IMR-90 (cell line): ENCODE data around the gene SCARF1. TPM values are rescaled to one million over a fixed set of nuclear protein-coding genes. Genes with fewer than 3 reads are reported as not detected.

ENCODE experiments used
- ATAC-seq: fragments of 200-7000 bp; cut with Tn5 transposase; 2 replicates; pipeline ENCODE4 v1.9.1; 2020; ENCODE audit warnings: low read depth, mild to moderate bottlenecking, moderate library complexity
- BruUV-seq: library from RNA; stranded (reverse); fragments of 400-500 nt; replicated peaks from 2 replicates; lab custom pipeline; 2021; lab: Mats Ljungman, UMichigan
- CTCF ChIA-PET: fragments of 300-600 bp; formaldehyde crosslinking; extraction: SDS; loops from one replicate; lab custom pipeline; 2021; ENCODE audit warnings: antibody characterized with exemption; lab: Yijun Ruan, JAX
- POLR2A ChIA-PET: fragments of 300-600 bp; sonication (Branson Sonifier 250); formaldehyde crosslinking; loops from one replicate; lab custom pipeline; 2022; ENCODE audit warnings: antibody characterized with exemption; ENCODE audit not compliant: unreplicated experiment; lab: Charles Lee
- DNase-seq: peaks from one replicate; pipeline ENCODE4 v3.0.0; 2013
- H2AFZ ChIP-seq: replicated peaks from 2 replicates; pipeline ENCODE3; 2013; ENCODE audit warnings: low read length, mild to moderate bottlenecking; ENCODE audit not compliant: poor library complexity
- H2AK5ac ChIP-seq: 2 replicates; pipeline ENCODE4 v1.6.1; 2013; ENCODE audit warnings: low read depth, low read length, inconsistent platforms
- H2AK9ac ChIP-seq: replicated peaks from 2 replicates; pipeline ENCODE3; 2013; ENCODE audit warnings: mild to moderate bottlenecking, low read depth, low read length, moderate library complexity; ENCODE audit not compliant: poor library complexity
- H2BK120ac ChIP-seq: 2 replicates; pipeline ENCODE4 v1.6.1; 2013; ENCODE audit warnings: low read depth, low read length, inconsistent platforms
- H2BK15ac ChIP-seq: 3 replicates; pipeline ENCODE4 v1.6.1; 2013; ENCODE audit warnings: low read depth, low read length, inconsistent platforms
- H2BK20ac ChIP-seq: 2 replicates; pipeline ENCODE4 v1.6.1; 2013; ENCODE audit warnings: low read depth, mild to moderate bottlenecking, inconsistent platforms, low read length, moderate library complexity
- H2BK5ac ChIP-seq: 2 replicates; pipeline ENCODE4 v1.6.1; 2013; ENCODE audit warnings: mild to moderate bottlenecking, low read depth, low read length, inconsistent platforms; ENCODE audit not compliant: poor library complexity, severe bottlenecking
- H3K14ac ChIP-seq: replicated peaks from 2 replicates; pipeline ENCODE4 v1.6.1; 2013; ENCODE audit warnings: low read depth, low read length, inconsistent platforms
- H3K18ac ChIP-seq: 2 replicates; pipeline ENCODE4 v1.6.1; 2013; ENCODE audit warnings: low read depth, low read length, control low read depth
- H3K23ac ChIP-seq: 2 replicates; pipeline ENCODE4 v1.6.1; 2013; ENCODE audit warnings: low read depth, low read length, inconsistent platforms
- H3K27ac ChIP-seq: 2 replicates; pipeline ENCODE4 v1.5.1; 2013; ENCODE audit warnings: mild to moderate bottlenecking, control low read depth, low read length; ENCODE audit not compliant: insufficient read depth
- H3K27me3 ChIP-seq: 2 replicates; pipeline ENCODE4 v1.6.1; 2013; ENCODE audit warnings: low read length; ENCODE audit not compliant: control insufficient read depth, insufficient read depth
- H3K36me3 ChIP-seq: 2 replicates; pipeline ENCODE4 v1.6.1; 2013; ENCODE audit warnings: low read length, mixed read lengths; ENCODE audit not compliant: control insufficient read depth, insufficient read depth
- H3K4ac ChIP-seq: 2 replicates; pipeline ENCODE4 v1.6.1; 2013; ENCODE audit warnings: low read depth, low read length, inconsistent platforms
- H3K4me1 ChIP-seq: 2 replicates; pipeline ENCODE4 v1.6.1; 2013; ENCODE audit warnings: low read length, mixed read lengths; ENCODE audit not compliant: control insufficient read depth, insufficient read depth
- H3K4me2 ChIP-seq: 2 replicates; pipeline ENCODE4 v1.6.1; 2013; ENCODE audit warnings: low read depth, mild to moderate bottlenecking, control low read depth, low read length, moderate library complexity
- H3K4me3 ChIP-seq: 2 replicates; pipeline ENCODE4 v1.5.1; 2013; ENCODE audit warnings: low read depth, mild to moderate bottlenecking, control low read depth, low read length, moderate library complexity; ENCODE audit not compliant: insufficient read depth
- H3K56ac ChIP-seq: 2 replicates; pipeline ENCODE4 v1.6.1; 2013; ENCODE audit warnings: low read length, inconsistent platforms; ENCODE audit not compliant: insufficient read depth; ENCODE audit errors: extremely low read depth
- H3K79me1 ChIP-seq, 2 experiments: 2 replicates each; pipeline ENCODE4 v1.6.1; 2013; ENCODE audit warnings: low read length in 2 of 2, inconsistent platforms in 1 of 2, low read depth in 1 of 2
- H3K9ac ChIP-seq: 2 replicates; pipeline ENCODE4 v1.6.1; 2013; ENCODE audit warnings: low read depth, low read length, control low read depth
- H3K9me1 ChIP-seq: 2 replicates; pipeline ENCODE4 v1.6.1; 2013; ENCODE audit warnings: low read length, inconsistent platforms; ENCODE audit not compliant: insufficient read depth
- H3K9me3 ChIP-seq: 2 replicates; pipeline ENCODE4 v1.6.1; 2013; ENCODE audit warnings: low read length; ENCODE audit not compliant: control insufficient read depth, insufficient read depth
- H4K20me1 ChIP-seq: 2 replicates; pipeline ENCODE4 v1.6.1; 2013; ENCODE audit warnings: low read length, inconsistent platforms; ENCODE audit not compliant: insufficient read depth
- H4K5ac ChIP-seq: 2 replicates; pipeline ENCODE4 v1.6.1; 2013; ENCODE audit warnings: mild to moderate bottlenecking, low read depth, low read length, control low read depth
- H4K8ac ChIP-seq, 2 experiments: 2 replicates each; pipeline ENCODE4 v1.6.1; 2013; ENCODE audit warnings: low read depth in 2 of 2, low read length in 2 of 2, control low read depth in 1 of 2, inconsistent platforms in 1 of 2
- H4K91ac ChIP-seq: 2 replicates; pipeline ENCODE4 v1.6.1; 2013; ENCODE audit warnings: low read depth, low read length, inconsistent platforms; ENCODE audit not compliant: insufficient read depth
- CEBPB ChIP-seq: IDR thresholded peaks from 2 replicates; pipeline ENCODE4 v1.6.1; 2012; ENCODE audit warnings: low read depth, low read length, improper control_type of control experiment
- FOS ChIP-seq: fragments of 150-350 bp; IDR thresholded peaks from 2 replicates; pipeline ENCODE4 v1.6.1; 2016; ENCODE audit warnings: low read depth, low read length
- MXI1 ChIP-seq: IDR thresholded peaks from 2 replicates; pipeline ENCODE4 v1.6.1; 2012; ENCODE audit warnings: low read depth, mild to moderate bottlenecking, low read length, moderate library complexity, borderline replicate concordance
- RFX5 ChIP-seq: IDR thresholded peaks from 2 replicates; pipeline ENCODE4 v1.8.0; 2012; ENCODE audit warnings: low read depth, mild to moderate bottlenecking, low read length, moderate library complexity
- WGBS, 2 experiments: methylation state at CpG; one replicate each; pipeline versions ENCODE4 v1.1.5 to v1.1.7; 2013; ENCODE audit warnings: missing lambda C conversion rate in 2 of 2; ENCODE audit not compliant: insufficient read length in 1 of 2; ENCODE audit errors: extremely low coverage in 2 of 2; 5-methylcytosine and 5-hydroxymethylcytosine counted together
- dilution Hi-C: fragments of 300-500 bp; cut with HindIII; formaldehyde crosslinking; loops from one replicate; pipeline ENCODE4 v1.14.3; 2018; ENCODE audit warnings: low sequenced_read_pairs; ENCODE audit not compliant: unreplicated experiment
- in situ Hi-C: fragments of 300-500 bp; cut with MboI; formaldehyde crosslinking; loops from 3 replicates; pipeline ENCODE4 v1.14.3; 2019; ENCODE audit warnings: low sequenced_read_pairs, inconsistent platforms, mixed read lengths
- intact Hi-C: fragments of 100-400 bp; cut with micrococcal nuclease; formaldehyde crosslinking; loops from 2 replicates; pipeline ENCODE4 v1.10.0; 2022
- polyA plus RNA-seq, 3 experiments: library from polyadenylated mRNA; depleted of rRNA; stranded (reverse); fragments of >200 nt; gene quantifications; 2 replicates each; pipeline ENCODE4 v1.2.3, GENCODE V29; 2012; ENCODE audit warnings: low replicate concordance in 1 of 3
- total RNA-seq: library from RNA; depleted of rRNA; stranded (reverse); fragments of >200 nt; gene quantifications from 2 replicates; pipeline ENCODE4 v1.2.3, GENCODE V29; 2012

The SCARF1 gene
- total and polyA plus RNA-seq, 2 of the 4 experiments (the other 2 are of a cell fraction), result 0.18 to 0.43 TPM

DNA sequence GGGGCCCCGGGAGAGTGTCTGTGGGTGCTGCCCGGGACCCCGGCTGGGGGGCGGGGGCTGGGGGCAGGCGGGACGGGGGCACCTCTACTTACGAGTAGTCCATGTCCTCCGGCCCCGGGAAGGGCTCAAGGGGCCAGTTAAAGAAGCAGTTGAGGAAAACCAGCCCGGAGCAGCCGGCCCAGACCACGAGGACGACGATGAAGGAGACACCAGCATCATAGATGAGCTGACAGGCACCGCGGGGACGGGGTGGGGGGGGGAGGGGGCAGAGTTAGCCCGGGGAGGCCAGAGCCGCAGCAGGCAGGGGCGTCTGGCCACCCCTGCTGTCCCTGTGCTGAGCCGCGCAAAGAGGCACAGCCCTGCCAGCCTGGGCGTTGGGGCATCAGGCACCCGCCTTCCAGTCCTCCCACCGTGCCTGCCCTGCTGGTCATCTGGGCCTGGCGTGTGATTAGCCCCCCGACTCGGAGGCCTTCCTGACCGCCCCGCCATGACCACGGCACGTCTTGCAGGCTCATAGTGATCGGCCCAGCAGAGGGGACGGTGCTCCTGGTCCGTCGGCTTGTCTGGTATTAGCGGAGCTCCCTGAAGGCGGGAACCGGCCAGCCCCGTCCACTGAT lies 54.0 kb downstream of the SCARF1 start:
- BruUV-seq, result no TSS peak

More for the DNA sequence above, 54.0 kb downstream of the SCARF1 start:
- intact Hi-C loops, result loop anchor here (5.0 kb wide), 1 partner anchor 36 kb away; the partner anchor contains the start of gene SLC43A2
- H3K27ac ChIP-seq, result no peak overlapping the region
- H4K20me1 ChIP-seq, result peaks cover 7% of the 10 kb centered on the region
- H3K27me3 ChIP-seq, result no peaks in the 10 kb centered on the region
- H4K5ac ChIP-seq, result no peak overlapping the region
- TF ChIP-seq MXI1 (no peak), FOS (no peak), CEBPB (no peak), RFX5 (no peak)
- H3K18ac ChIP-seq, result no peak overlapping the region
- no peak overlapping the region for H2BK20ac ChIP-seq
- CTCF ChIA-PET, result no interaction called here
- no peak overlapping the region for H3K14ac ChIP-seq
- peaks cover 13% of the 10 kb centered on the region for H3K4me1 ChIP-seq
- ATAC-seq (no peak), DNase-seq (no peak)
- H2AFZ ChIP-seq, result no peak overlapping the region
- no peak overlapping the region for H2AK9ac ChIP-seq
- in situ Hi-C loops, result no loop called here
- no peaks in the 10 kb centered on the region for H3K9me3 ChIP-seq
- no peak overlapping the region for H4K91ac ChIP-seq
- H3K4ac ChIP-seq, result no peak overlapping the region
- no peak overlapping the region for H2BK5ac ChIP-seq
- H3K4me3 ChIP-seq, result no peak overlapping the region
- no peak overlapping the region for H3K9ac ChIP-seq
- H2AK5ac ChIP-seq, result peak overlapping the region; percentile 50; the same call in 1 of the 2 replicates
- H3K56ac ChIP-seq, result no peak overlapping the region
- no peaks in the 10 kb centered on the region for H3K79me1 ChIP-seq
- H3K9me1 ChIP-seq, result peaks cover 10% of the 10 kb centered on the region
- POLR2A ChIA-PET, result no interaction called here
- WGBS, 2 experiments, result 95% methylated on average over 21 of the region's 40 CpGs; no CpG with 5 or more reads in 1 of the 2 experiments
- H3K36me3 ChIP-seq, result no peaks in the 10 kb centered on the region
- no peak overlapping the region for H3K4me2 ChIP-seq
- H3K23ac ChIP-seq, result no peak overlapping the region
- dilution Hi-C loops, result no loop called here
- no peak overlapping the region for H2BK120ac ChIP-seq
- no peak overlapping the region for H2BK15ac ChIP-seq
- no peak overlapping the region for H4K8ac ChIP-seq
